ENCODE data around the gene EBI3. TPM values are rescaled to one million over a fixed set of nuclear protein-coding genes. Genes with fewer than 3 reads are reported as not detected.

Gene EBI3
- total and polyA plus RNA-seq, 2 of the 13 experiments (the other 11 are each of a cell fraction or from before 2014, with no cell fraction given), result 3.4 TPM; not detected in 1

GRCh38 chr19:4182084-4182810, 47.1 kb upstream of the EBI3 start, which contains the start of the genes ANKRD24 and SIRT6 (continued):
- TF ChIP-seq BCL3 (CRISPR knock-in tag; IDR thresholded peaks at IDR 0.05) (0 out of 2 replicates have a peak, but pooled peaks have one; percentile 49), KAT8 (CRISPR knock-in tag; IDR thresholded peaks at IDR 0.05) (peak; percentile 98), ZNF564 (CRISPR knock-in tag; IDR thresholded peaks at IDR 0.05) (0 out of 2 replicates have a peak, but pooled peaks have one; percentile 40), ZNF614 (CRISPR knock-in tag; IDR thresholded peaks at IDR 0.05; ENCODE audit: borderline replicate concordance) (peak; percentile 79; the same call in 1 of the 2 replicates), ZNF597 (CRISPR knock-in tag; IDR thresholded peaks at IDR 0.05) (no peak), ZMYM4 (CRISPR knock-in tag; IDR thresholded peaks at IDR 0.05) (peak; percentile 72), POLR2AphosphoS2 (IDR thresholded peaks at IDR 0.05; ENCODE audit: low read depth, low read length) (no peak), ZNF768 (CRISPR knock-in tag; IDR thresholded peaks at IDR 0.05) (peak; percentile 69; the same call in 1 of the 2 replicates), ZNF609 (CRISPR knock-in tag; IDR thresholded peaks at IDR 0.05; ENCODE audit: borderline replicate concordance) (no peak), ZNF766 (CRISPR knock-in tag; IDR thresholded peaks at IDR 0.05; ENCODE audit: borderline replicate concordance) (0 out of 2 replicates have a peak, but pooled peaks have one; percentile 48), ZNF143 (CRISPR knock-in tag; IDR thresholded peaks at IDR 0.05) (peak; percentile 83), GATA4 (IDR thresholded peaks at IDR 0.05; ENCODE audit: borderline replicate concordance, low read depth) (peak; percentile 57), NFKB2 (CRISPR knock-in tag; IDR thresholded peaks at IDR 0.05; ENCODE audit: borderline replicate concordance) (peak; percentile 87; the same call in 1 of the 2 replicates), NR2F1 (CRISPR knock-in tag; IDR thresholded peaks at IDR 0.05) (no peak), ADNP (CRISPR knock-in tag; IDR thresholded peaks at IDR 0.05) (peak; percentile 26; the same call in 1 of the 2 replicates), PAF1 (CRISPR knock-in tag; IDR thresholded peaks at IDR 0.05) (no peak), MXD4 (CRISPR knock-in tag; IDR thresholded peaks at IDR 0.05) (peak; percentile 93), PHF5A (CRISPR knock-in tag; IDR thresholded peaks at IDR 0.05; ENCODE audit: low read depth, unreplicated experiment) (peak; percentile 90), HOXA7 (CRISPR knock-in tag; IDR thresholded peaks at IDR 0.05) (no peak), ZNF546 (CRISPR knock-in tag; conservative IDR thresholded peaks at IDR 0.05) (peak; percentile 66; the same call in 1 of the 2 replicates), GRHL1 (CRISPR knock-in tag; conservative IDR thresholded peaks at IDR 0.05) (no peak)
